Lower lobe of right lung (tissue), 2 donors: ENCODE results near the gene MFN2. TPM values are rescaled to one million over a fixed set of nuclear protein-coding genes. Genes with fewer than 3 reads are reported as not detected.

Experiments
- ATAC-seq, 2 donors: fragments of 200-7000 bp; cut with Tn5 transposase; one replicate each; pipeline ENCODE4 v1.9.1; 2020 to 2022; ENCODE audit warnings: mild to moderate bottlenecking in 2 of 2, moderate library complexity in 2 of 2
- DNase-seq: peaks from one replicate; pipeline ENCODE4 v3.0.0-alpha.2; 2020
- H3K27ac ChIP-seq: fragments of 200-600 bp; one replicate; pipeline ENCODE4 v1.8.0; 2022
- H3K27me3 ChIP-seq: fragments of 200-600 bp; one replicate; pipeline ENCODE4 v1.8.0; 2022; ENCODE audit warnings: low read depth
- H3K36me3 ChIP-seq: fragments of 200-600 bp; one replicate; pipeline ENCODE4 v1.8.0; 2022; ENCODE audit warnings: mild to moderate bottlenecking
- H3K4me1 ChIP-seq: fragments of 200-600 bp; one replicate; pipeline ENCODE4 v1.8.0; 2022
- H3K4me3 ChIP-seq: fragments of 200-600 bp; one replicate; pipeline ENCODE4 v1.8.0; 2022; ENCODE audit warnings: mild to moderate bottlenecking
- H3K9me3 ChIP-seq: fragments of 200-600 bp; one replicate; pipeline ENCODE4 v1.8.0; 2022
- intact Hi-C: fragments of 100-400 bp; cut with DNase I; formaldehyde crosslinking; loops from one replicate; pipeline ENCODE4 v1.11.0; 2022
- total RNA-seq: library from RNA; stranded (reverse); fragmentation: NEBNext Ultra II Directional; extraction: Animal tissue kit (Norgen Biotek cat#: 25700); gene quantifications from one replicate; pipeline ENCODE4 v1.2.1, GENCODE V29; 2021
- TF ChIP-seq, protein P1 (sequence below): fragments of 200-600 bp; IDR thresholded peaks from one replicate; pipeline ENCODE4 v1.8.0; 2022; ENCODE audit warnings: antibody characterized with exemption, mild to moderate bottlenecking
- donor health status: DM: no; HTN: yes; CAD: no; lungs with severe emphysema.

MFN2 gene
- total RNA-seq, 1 donor from 2014 or later: 72.2 TPM

DNA sequence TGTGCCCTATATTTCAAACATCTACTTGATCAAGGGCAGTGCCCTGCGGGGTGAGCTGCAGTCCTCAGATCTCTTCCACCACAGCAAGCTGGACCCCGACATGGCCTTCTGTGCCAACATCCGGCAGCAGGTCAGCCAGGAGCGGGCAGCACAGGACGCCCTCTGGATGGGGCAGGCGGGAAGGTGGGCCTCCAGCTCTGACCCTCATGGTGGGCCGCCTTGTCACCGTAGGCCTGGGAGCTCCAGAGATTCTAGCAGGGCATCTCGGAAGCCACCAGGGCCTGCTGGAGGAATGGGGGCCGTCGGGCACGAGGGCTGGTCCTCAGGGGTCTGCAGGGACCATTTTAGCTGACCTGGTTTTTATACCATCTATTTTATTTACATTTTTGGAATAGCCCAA is 15.6 kb upstream of the MFN2 start:
- Histone ChIP-seq H3K9me3 (no peaks in the 10 kb centered on the region), H3K4me1 (peaks cover 14% of the 10 kb centered on the region), H3K36me3 (peaks cover 61% of the 10 kb centered on the region), H3K27ac (no peak overlapping the region), H3K4me3 (no peak overlapping the region), H3K27me3 (no peaks in the 10 kb centered on the region)
- DNase-seq (no peak), ATAC-seq (no peak)
- TF ChIP-seq, protein P1, sequence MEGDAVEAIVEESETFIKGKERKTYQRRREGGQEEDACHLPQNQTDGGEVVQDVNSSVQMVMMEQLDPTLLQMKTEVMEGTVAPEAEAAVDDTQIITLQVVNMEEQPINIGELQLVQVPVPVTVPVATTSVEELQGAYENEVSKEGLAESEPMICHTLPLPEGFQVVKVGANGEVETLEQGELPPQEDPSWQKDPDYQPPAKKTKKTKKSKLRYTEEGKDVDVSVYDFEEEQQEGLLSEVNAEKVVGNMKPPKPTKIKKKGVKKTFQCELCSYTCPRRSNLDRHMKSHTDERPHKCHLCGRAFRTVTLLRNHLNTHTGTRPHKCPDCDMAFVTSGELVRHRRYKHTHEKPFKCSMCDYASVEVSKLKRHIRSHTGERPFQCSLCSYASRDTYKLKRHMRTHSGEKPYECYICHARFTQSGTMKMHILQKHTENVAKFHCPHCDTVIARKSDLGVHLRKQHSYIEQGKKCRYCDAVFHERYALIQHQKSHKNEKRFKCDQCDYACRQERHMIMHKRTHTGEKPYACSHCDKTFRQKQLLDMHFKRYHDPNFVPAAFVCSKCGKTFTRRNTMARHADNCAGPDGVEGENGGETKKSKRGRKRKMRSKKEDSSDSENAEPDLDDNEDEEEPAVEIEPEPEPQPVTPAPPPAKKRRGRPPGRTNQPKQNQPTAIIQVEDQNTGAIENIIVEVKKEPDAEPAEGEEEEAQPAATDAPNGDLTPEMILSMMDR: no peak
- intact Hi-C loops: no loop called here

DNA sequence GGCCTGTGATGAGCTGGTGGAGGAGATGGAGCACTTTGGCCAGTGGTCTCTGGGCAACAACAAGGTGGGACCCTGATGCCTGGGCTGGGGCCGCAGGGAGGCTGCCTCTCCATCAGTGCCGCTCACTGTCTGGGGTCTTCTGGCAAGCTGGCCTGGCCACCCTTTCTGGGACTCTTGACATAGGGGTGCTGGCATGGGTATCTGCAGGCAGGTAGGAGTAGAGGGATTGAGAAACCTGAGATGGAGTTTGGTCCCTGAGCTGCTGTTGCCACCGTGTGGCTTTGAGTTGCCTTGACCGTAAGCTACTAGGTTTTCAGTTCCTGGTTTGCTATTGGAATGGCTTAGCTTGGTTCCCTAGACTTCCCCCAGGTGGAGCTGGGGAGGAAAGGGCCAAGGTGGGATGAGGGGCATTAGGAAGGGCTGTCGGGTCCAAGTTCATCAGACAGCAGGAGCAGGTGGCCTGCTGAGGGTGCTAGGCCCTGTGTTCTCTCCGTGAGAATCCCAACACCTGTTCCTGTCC is 13.2 kb upstream of the MFN2 start:
- H3K36me3 ChIP-seq: peaks cover 40% of the 10 kb centered on the region
- DNase-seq (no peak), ATAC-seq (peak; percentile 18 to 36)
- no peaks in the 10 kb centered on the region for H3K4me1 ChIP-seq
- no peaks in the 10 kb centered on the region for H3K9me3 ChIP-seq
- H3K27me3 ChIP-seq: no peaks in the 10 kb centered on the region
- no peak overlapping the region for H3K27ac ChIP-seq
- no peak overlapping the region for H3K4me3 ChIP-seq
- intact Hi-C loops: no loop called here
- TF ChIP-seq, protein P1: peak; percentile 30

DNA sequence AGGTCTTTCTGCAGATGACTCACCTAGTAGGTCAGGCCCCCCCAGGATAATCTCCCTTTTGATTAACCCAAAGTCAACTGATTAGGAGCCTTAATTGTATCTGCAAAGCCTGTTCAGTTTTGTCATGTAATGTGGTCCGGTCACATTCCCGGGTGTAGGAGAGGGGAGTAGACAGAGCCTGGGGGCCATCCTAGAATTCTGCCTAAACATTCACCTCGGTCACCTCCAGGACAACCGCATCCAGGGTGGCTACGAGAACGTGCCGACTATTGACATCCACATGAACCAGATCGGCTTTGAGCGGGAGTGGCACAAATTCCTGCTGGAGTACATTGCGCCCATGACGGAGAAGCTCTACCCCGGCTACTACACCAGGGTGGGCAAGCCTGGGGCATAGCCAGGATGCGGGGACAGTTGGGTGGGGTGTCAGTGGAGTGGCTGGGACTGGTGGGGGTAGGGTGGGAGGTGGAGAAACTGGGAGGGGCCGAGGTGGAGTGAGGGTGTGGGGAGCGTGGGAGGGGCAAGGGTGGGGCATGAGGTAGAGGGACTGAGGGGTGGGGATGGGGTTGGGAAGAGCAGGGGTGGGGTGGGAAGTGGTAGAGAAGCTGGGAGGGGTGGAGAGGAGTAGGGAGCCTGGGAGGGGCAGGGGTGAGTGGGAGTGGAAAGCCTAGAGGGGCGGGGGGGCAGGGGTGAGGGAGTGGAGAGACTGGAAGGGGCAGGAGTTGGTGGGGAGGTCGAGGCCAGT is 9.6 kb upstream of the MFN2 start:
- H3K9me3 ChIP-seq: no peaks in the 10 kb centered on the region
- H3K4me3 ChIP-seq: no peak overlapping the region
- intact Hi-C loops: no loop called here
- peaks cover 35% of the 10 kb centered on the region for H3K36me3 ChIP-seq
- TF ChIP-seq, protein P1: no peak
- no peak overlapping the region for H3K27ac ChIP-seq
- DNase-seq (no peak), ATAC-seq (no peak)
- H3K27me3 ChIP-seq: no peaks in the 10 kb centered on the region
- H3K4me1 ChIP-seq: no peaks in the 10 kb centered on the region

DNA sequence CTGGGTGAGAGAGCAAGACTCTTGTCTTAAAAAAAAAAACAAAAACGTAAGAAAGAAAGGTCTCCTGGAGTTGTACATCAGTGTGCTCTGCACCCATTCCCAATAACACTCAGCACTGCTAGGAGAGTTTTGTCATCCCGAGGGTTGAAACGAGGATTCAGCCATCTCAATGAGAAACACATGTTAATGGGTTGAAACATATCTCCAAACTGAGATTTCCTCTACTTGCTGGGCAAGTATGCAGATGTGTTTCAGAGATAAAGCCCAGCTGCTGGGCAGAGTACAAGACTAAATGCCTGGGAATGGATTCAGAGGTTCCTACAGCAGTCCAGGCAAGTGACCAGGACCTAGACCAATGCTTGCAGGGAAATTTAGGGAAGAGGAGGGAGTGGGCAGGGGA is 2.6 kb upstream of the MFN2 start:
- Histone ChIP-seq H3K36me3 (peaks cover 40% of the 10 kb centered on the region), H3K27me3 (no peaks in the 10 kb centered on the region), H3K4me1 (peaks cover 33% of the 10 kb centered on the region), H3K4me3 (no peak overlapping the region), H3K27ac (no peak overlapping the region), H3K9me3 (no peaks in the 10 kb centered on the region)
- no peak for ATAC-seq
- no peak for DNase-seq
- TF ChIP-seq, protein P1: no peak
- intact Hi-C loops: no loop called here

DNA sequence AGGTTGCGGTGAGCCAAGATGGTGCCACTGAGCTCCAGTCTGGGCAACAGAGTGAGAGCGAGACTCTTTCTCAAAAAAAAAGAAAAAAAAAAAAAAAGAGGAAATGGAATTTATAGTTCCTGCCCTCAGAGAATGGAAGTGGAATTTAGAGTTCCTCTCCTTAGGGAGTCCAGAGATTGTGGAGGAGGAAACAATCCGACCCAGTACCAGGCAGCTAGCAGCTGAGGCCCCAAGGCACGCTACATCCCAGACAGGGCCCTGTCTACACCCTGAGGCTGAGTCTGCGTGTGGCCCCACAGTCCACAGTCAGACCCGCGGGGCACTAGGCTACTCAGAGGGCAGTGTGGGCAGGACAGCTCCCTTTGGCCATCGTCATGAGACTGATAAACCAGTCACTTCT is 1.9 kb upstream of the MFN2 start:
- TF ChIP-seq, protein P1: no peak
- Histone ChIP-seq H3K27ac (no peak overlapping the region), H3K36me3 (peaks cover 41% of the 10 kb centered on the region), H3K27me3 (no peaks in the 10 kb centered on the region), H3K4me1 (peaks cover 33% of the 10 kb centered on the region), H3K4me3 (no peak overlapping the region), H3K9me3 (no peaks in the 10 kb centered on the region)
- DNase-seq: no peak
- ATAC-seq: no peak
- intact Hi-C loops: no loop called here
